D721Med (cell line): ENCODE data around the gene TMEM247.

Source experiments
- DNase-seq: peaks from one replicate; pipeline ENCODE4 v3.0.0; 2011; ENCODE audit warnings: low spot score; ENCODE audit not compliant: insufficient read length
- FAIRE-seq: peaks from 2 replicates; lab custom pipeline; 2011; peaks lifted over from hg19 to GRCh38; lab: Jason Lieb, UNC
- TF ChIP-seq, protein P1 (sequence below): IDR thresholded peaks from 2 replicates; pipeline ENCODE4 v1.5.1; 2012; ENCODE audit warnings: mild to moderate bottlenecking, control low read depth; ENCODE audit not compliant: insufficient read depth; ENCODE audit errors: missing control alignments

The TMEM247 gene

DNA sequence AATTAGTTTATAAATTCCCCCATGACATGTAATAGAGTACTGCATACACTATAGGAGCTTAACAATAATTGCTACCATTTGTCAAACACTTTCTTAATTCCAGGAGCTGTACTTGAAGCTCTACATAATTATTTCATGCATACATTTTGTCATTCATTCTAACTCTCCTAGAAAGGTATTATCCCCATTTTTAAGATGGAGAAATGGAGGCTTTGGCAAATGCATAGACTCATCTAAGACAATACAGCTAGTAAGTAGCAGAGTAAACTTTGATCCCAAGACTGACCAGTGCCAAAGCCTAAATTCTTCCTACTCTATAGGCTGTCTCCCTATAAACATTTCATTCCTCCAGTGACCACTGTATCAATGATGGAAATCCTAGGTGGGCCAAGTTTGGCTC is 42.6 kb upstream of the TMEM247 start:
- TF ChIP-seq, protein P1, sequence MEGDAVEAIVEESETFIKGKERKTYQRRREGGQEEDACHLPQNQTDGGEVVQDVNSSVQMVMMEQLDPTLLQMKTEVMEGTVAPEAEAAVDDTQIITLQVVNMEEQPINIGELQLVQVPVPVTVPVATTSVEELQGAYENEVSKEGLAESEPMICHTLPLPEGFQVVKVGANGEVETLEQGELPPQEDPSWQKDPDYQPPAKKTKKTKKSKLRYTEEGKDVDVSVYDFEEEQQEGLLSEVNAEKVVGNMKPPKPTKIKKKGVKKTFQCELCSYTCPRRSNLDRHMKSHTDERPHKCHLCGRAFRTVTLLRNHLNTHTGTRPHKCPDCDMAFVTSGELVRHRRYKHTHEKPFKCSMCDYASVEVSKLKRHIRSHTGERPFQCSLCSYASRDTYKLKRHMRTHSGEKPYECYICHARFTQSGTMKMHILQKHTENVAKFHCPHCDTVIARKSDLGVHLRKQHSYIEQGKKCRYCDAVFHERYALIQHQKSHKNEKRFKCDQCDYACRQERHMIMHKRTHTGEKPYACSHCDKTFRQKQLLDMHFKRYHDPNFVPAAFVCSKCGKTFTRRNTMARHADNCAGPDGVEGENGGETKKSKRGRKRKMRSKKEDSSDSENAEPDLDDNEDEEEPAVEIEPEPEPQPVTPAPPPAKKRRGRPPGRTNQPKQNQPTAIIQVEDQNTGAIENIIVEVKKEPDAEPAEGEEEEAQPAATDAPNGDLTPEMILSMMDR, result no peak
- DNase-seq (no peak), FAIRE-seq (no peak)

DNA sequence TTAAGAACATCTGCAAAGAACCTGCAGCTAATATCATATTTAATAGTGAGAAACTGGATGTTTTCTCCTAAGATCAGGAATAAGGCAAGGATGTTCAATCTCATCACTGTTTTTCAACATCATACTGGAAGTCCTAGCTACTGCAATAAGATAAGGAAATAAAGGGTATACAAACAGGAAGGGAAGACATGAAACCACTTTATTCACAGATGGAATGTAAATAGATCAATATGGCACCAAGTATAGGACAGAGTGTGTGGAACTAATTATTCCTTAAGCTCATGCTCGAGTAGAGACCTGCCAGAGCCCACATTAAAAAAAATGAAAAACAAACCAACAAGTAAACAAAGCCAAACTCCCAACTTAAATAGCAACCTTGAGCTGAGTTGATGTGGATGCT is 41.3 kb upstream of the TMEM247 start:
- no peak for FAIRE-seq
- TF ChIP-seq, protein P1, result no peak

DNA sequence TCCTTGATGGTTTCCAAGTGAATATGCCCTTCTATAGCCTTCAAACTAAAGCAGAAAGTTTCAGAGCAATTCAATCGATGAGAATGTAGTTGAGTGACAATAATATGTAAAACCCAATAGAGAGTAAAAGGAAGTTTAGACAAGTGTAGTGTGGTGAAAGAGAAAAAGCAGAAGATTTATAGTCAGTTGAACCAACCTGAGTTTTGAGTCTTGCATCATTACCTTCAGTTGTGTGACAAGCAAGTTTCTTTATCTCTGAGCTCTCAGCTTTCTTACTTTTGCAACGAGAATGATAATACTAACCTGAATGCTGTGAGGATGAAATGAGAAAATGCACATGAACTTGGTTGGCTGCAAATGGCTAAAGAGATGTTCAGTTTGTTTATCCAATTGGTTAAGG is 40.6 kb upstream of the TMEM247 start:
- no peak for DNase-seq
- TF ChIP-seq, protein P1, result no peak
- no peak for FAIRE-seq

More for the DNA sequence above, 41.3 kb upstream of the TMEM247 start:
- DNase-seq, result no peak

DNA sequence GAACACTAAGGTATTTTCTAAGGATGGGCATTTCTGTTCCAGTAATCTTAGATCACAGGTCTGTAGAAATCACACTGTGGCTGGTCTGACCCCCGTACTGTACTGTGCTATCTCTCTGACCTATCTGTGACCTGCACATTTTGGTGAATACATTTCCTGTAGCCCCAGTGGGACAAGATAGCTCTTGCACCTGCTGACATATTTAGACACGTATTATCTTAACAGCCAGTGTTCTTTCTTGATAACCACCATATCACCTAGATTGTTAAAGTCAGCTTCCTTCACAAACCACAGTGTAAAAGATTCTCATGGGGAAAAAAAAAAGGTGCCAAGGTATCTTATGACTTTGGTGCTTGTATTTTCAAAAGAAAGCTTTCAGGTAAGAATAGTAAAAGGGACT is 39.8 kb upstream of the TMEM247 start:
- TF ChIP-seq, protein P1, result no peak
- FAIRE-seq (no peak), DNase-seq (no peak)

DNA sequence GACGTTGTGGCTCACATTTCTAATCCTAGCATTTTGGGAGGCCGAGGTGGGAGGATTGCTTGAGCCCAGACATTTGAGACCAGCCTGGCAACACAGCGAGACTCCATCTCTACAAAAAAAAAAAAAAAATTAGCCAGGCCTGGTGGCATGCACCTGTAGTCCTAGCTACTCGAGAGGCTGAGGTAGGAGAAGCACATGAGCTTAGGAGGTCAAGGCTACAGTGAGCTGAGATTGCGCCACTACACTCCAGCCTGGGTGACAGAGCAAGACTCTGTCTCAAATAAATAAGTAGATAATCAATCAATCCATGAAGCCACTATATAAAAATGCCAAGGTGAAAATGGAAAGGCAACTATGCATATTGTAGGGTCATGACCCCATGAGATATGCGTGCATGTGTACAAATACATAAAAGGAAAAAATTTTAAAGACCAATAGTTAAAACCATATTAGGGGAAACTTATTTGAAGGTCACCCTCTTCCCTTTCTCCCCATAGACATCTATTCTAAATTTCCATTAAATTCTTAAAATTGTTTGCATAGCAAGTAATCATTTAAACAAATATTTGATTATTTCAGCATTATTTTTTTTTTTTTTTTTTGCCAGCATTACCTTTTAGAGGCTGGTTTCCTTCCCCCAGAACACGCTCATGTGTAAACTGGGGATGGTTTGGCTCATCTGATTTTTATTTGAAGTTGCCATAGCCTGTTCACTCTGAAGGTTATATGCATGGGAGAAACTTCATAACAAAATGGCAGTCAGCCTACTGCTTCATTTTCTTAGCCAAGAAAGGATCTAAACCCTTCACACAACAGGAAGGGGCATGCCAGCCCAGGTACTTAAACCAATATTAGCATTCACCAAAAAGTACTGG is 37.3 kb upstream of the TMEM247 start:
- DNase-seq (no peak), FAIRE-seq (no peak)
- TF ChIP-seq, protein P1, result no peak

DNA sequence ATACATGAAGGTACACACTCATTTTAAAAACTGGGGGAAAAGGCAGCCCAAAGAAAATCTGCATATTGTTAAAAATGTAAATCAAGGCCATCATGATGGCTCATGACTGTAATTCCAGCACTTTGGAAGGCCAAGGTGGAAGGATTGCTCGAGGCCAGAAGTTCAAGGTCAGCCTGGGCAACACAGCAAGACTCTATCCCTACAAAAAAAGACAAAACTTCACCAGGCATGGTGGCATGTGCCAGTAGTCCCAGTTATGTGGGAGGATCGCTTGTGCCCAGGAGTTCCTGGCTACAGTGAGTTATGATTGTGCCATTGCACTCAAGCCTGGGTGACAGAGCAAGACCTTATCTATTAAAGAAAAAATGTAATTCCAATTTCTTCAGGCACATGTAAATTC is 34.6 kb upstream of the TMEM247 start:
- FAIRE-seq (no peak), DNase-seq (no peak)
- TF ChIP-seq, protein P1, result no peak

DNA sequence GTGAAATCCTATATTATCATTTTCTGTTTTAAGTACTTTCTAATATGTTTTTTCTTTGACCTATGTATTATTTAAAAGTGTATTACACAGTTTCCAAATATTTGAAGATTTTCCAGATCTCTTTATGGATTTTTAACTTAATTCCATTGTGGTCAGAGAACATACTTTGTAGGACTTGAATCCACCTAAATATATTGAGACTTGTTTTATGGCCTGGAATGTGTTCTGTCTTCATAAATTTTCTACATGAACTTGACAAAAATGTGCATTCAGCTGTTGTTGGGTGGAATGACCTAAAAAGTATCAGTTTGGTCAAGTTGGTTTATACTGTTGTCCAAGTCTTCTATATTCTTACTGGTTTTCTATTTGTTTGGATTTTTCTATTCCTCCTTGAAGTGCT is 33.8 kb upstream of the TMEM247 start:
- DNase-seq (no peak), FAIRE-seq (no peak)
- TF ChIP-seq, protein P1, result no peak
